HEK293T (cell line): ENCODE results near the gene RETREG3.

Source experiments
- ARNT ChIP-seq: fragments of 450-650 bp; IDR thresholded peaks from 2 replicates; pipeline ENCODE4 v1.6.1; 2017; ENCODE audit warnings: mild to moderate bottlenecking
- BHLHE40 ChIP-seq: fragments of 450-650 bp; IDR thresholded peaks from 2 replicates; pipeline ENCODE4 v1.6.1; 2016; ENCODE audit warnings: mild to moderate bottlenecking, moderate library complexity, borderline replicate concordance
- ELF4 ChIP-seq: fragments of 450-650 bp; IDR thresholded peaks from 2 replicates; pipeline ENCODE4 v1.6.1; 2017; ENCODE audit warnings: antibody characterized with exemption
- FOXA1 ChIP-seq: fragments of 450-650 bp; IDR thresholded peaks from 2 replicates; pipeline ENCODE4 v1.6.1; 2016; ENCODE audit warnings: mild to moderate bottlenecking
- FOXK2 ChIP-seq: fragments of 450-650 bp; IDR thresholded peaks from 2 replicates; pipeline ENCODE4 v1.6.1; 2016; ENCODE audit warnings: mild to moderate bottlenecking
- FOXM1 ChIP-seq: fragments of 450-650 bp; IDR thresholded peaks from 2 replicates; pipeline ENCODE4 v1.6.1; 2017; ENCODE audit warnings: mild to moderate bottlenecking, borderline replicate concordance
- HDGF ChIP-seq: fragments of 450-650 bp; IDR thresholded peaks from 2 replicates; pipeline ENCODE4 v1.6.1; 2017; ENCODE audit warnings: antibody characterized with exemption, borderline replicate concordance
- L3MBTL2 ChIP-seq: fragments of 450-650 bp; conservative IDR thresholded peaks from 2 replicates; pipeline ENCODE4 v1.6.1; 2016; ENCODE audit warnings: mild to moderate bottlenecking
- LEF1 ChIP-seq: fragments of 450-650 bp; IDR thresholded peaks from 2 replicates; pipeline ENCODE4 v1.6.1; 2017; ENCODE audit warnings: mild to moderate bottlenecking, borderline replicate concordance
- SP1 ChIP-seq: fragments of 450-650 bp; IDR thresholded peaks from 2 replicates; pipeline ENCODE4 v1.6.1; 2017
- SUZ12 ChIP-seq: fragments of 450-650 bp; IDR thresholded peaks from 2 replicates; pipeline ENCODE4 v1.6.1; 2016; ENCODE audit warnings: mild to moderate bottlenecking
- TARDBP ChIP-seq: fragments of 450-650 bp; IDR thresholded peaks from 2 replicates; pipeline ENCODE4 v1.6.1; 2016
- ZNF384 ChIP-seq: fragments of 450-650 bp; IDR thresholded peaks from 2 replicates; pipeline ENCODE4 v1.6.1; 2016
- TF ChIP-seq, protein P1 (sequence below): fragments of 450-650 bp; IDR thresholded peaks from 2 replicates; pipeline ENCODE4 v1.6.1; 2016

DNA sequence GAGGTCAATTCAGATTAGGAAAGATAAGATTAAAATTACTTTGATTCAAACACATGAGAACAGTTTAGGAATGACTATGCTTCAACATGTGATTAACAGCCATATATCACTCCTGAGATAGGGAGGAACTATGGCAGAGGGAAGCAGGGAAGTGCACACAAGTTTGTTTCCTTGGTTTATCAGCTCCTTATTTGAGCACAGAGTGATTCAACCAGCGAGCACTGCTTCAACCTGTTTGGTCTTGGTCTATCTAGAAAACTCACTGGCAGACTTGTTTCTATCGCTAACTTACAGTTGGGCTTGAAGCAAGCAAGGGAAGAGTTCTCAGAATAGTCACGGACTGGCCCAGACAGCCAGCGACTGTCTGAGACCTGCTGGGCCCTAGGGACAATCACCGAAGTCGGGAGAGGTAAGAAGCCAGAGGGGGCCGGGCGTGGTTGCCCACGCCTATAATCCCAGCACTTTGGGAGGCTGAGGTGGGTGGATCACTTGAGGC, 23.8 kb upstream of the RETREG3 start:
- TF ChIP-seq, protein P1, sequence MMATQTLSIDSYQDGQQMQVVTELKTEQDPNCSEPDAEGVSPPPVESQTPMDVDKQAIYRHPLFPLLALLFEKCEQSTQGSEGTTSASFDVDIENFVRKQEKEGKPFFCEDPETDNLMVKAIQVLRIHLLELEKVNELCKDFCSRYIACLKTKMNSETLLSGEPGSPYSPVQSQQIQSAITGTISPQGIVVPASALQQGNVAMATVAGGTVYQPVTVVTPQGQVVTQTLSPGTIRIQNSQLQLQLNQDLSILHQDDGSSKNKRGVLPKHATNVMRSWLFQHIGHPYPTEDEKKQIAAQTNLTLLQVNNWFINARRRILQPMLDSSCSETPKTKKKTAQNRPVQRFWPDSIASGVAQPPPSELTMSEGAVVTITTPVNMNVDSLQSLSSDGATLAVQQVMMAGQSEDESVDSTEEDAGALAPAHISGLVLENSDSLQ: no peak; the same call in 1 of the 2 replicates
- TF ChIP-seq SUZ12 (no peak), BHLHE40 (no peak), SP1 (no peak), FOXA1 (no peak), FOXK2 (no peak), ZNF384 (no peak), TARDBP (no peak), ARNT (no peak), FOXM1 (no peak), ELF4 (no peak), LEF1 (no peak), L3MBTL2 (no peak), HDGF (no peak)
